Thoracic aorta (tissue), 2 donors: ENCODE measurements around the gene SURF4. TPM values are rescaled to one million over a fixed set of nuclear protein-coding genes. Genes with fewer than 3 reads are reported as not detected.
A peak's percentile ranks its signal among the peaks of the same experiment; 100 is the strongest.

Source experiments
- ATAC-seq: fragments of 150-250 bp; one replicate; pipeline ENCODE4 v1.8.0; 2017; ENCODE audit warnings: low read depth; ENCODE audit not compliant: insufficient number of reproducible peaks, low FRiP score
- DNase-seq: peaks from one replicate; pipeline ENCODE4 v3.0.0-alpha.2; 2020; ENCODE audit warnings: low spot score
- H3K27ac ChIP-seq, 2 donors: fragments of 200-600 bp; sonication (generic); 1 replicate in 1 of 2; 2 replicates in 1 of 2; pipeline ENCODE4 v1.5.1; 2016; ENCODE audit warnings: mild to moderate bottlenecking in 2 of 2, moderate library complexity in 2 of 2
- H3K27me3 ChIP-seq: fragments of 200-600 bp; sonication (generic); replicated peaks from 2 replicates; pipeline ENCODE4 v1.6.0; 2016; ENCODE audit warnings: mild to moderate bottlenecking; ENCODE audit not compliant: insufficient read depth
- H3K36me3 ChIP-seq: fragments of 200-600 bp; sonication (generic); one replicate; pipeline ENCODE4 v1.5.1; 2016
- H3K4me1 ChIP-seq, 2 donors: fragments of 200-600 bp; sonication (generic); 1 replicate in 1 of 2; 2 replicates in 1 of 2; pipeline versions ENCODE4 v1.5.1 to v1.6.0; 2016; ENCODE audit warnings: low read depth in 2 of 2, mild to moderate bottlenecking in 1 of 2; ENCODE audit not compliant: control insufficient read depth in 1 of 2
- H3K4me3 ChIP-seq: fragments of 200-600 bp; sonication (generic); 2 replicates; pipeline ENCODE4 v1.5.1; 2016; ENCODE audit warnings: mild to moderate bottlenecking
- H3K9me3 ChIP-seq: fragments of 200-600 bp; sonication (generic); 2 replicates; pipeline ENCODE4 v1.5.1; 2016
- total RNA-seq, 2 donors: library from RNA; depleted of rRNA; stranded (reverse); fragments of >200 nt; gene quantifications; one replicate each; pipeline versions ENCODE4 v1.1.0 to v1.2.3, GENCODE V29; 2016
- TF ChIP-seq, protein P1 (sequence below): fragments of 200-600 bp; sonication (generic); IDR thresholded peaks from one replicate; pipeline ENCODE4 v1.5.1; 2019; ENCODE audit warnings: antibody characterized with exemption

The SURF4 gene
- total RNA-seq, 2 donors from 2014 or later = 152 to 154 TPM

DNA sequence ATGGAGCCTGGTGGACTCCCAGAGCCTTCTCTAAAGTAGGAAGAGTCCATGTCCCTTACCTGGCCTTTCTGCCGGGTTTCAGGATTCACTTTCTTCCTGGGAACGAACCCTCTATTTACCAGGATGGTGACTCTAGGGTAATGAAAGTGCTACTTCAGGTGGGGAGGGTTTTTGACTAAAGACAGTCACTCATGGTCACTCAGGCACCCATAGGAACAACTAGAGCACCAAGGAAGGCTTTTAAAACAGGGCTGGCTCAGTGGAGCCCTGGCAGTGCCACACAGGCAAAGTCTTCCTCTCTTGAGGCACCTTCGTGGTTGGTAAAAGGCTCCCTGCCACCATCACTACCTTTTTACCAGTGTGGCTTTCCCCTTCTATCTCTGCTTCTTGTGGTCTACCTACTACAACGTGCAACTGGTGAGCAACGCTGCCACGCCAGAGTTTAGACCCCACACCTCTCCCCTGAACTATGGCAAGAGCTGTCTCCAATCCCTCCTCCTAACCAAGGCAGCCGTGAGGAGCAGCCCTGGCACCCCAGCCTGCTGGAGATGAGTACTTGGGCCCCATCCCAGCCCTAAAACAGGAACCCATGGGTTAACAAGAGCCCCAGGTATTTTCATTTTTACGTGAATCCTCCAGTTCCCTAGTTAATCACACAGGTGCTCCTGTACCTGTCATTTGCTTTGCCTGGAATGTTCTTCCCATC, 23.1 kb downstream of the SURF4 start:
- Histone ChIP-seq H3K9me3 (no peaks in the 10 kb centered on the region), H3K4me1 (peaks cover 21 to 43% of the 10 kb centered on the region in 2 donors), H3K27me3 (no peaks in the 10 kb centered on the region), H3K27ac (no peak overlapping the region), H3K4me3 (no peak overlapping the region), H3K36me3 (peaks cover 36% of the 10 kb centered on the region)
- no peak for DNase-seq
- ATAC-seq = no peak
- TF ChIP-seq, protein P1, sequence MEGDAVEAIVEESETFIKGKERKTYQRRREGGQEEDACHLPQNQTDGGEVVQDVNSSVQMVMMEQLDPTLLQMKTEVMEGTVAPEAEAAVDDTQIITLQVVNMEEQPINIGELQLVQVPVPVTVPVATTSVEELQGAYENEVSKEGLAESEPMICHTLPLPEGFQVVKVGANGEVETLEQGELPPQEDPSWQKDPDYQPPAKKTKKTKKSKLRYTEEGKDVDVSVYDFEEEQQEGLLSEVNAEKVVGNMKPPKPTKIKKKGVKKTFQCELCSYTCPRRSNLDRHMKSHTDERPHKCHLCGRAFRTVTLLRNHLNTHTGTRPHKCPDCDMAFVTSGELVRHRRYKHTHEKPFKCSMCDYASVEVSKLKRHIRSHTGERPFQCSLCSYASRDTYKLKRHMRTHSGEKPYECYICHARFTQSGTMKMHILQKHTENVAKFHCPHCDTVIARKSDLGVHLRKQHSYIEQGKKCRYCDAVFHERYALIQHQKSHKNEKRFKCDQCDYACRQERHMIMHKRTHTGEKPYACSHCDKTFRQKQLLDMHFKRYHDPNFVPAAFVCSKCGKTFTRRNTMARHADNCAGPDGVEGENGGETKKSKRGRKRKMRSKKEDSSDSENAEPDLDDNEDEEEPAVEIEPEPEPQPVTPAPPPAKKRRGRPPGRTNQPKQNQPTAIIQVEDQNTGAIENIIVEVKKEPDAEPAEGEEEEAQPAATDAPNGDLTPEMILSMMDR = no peak

DNA sequence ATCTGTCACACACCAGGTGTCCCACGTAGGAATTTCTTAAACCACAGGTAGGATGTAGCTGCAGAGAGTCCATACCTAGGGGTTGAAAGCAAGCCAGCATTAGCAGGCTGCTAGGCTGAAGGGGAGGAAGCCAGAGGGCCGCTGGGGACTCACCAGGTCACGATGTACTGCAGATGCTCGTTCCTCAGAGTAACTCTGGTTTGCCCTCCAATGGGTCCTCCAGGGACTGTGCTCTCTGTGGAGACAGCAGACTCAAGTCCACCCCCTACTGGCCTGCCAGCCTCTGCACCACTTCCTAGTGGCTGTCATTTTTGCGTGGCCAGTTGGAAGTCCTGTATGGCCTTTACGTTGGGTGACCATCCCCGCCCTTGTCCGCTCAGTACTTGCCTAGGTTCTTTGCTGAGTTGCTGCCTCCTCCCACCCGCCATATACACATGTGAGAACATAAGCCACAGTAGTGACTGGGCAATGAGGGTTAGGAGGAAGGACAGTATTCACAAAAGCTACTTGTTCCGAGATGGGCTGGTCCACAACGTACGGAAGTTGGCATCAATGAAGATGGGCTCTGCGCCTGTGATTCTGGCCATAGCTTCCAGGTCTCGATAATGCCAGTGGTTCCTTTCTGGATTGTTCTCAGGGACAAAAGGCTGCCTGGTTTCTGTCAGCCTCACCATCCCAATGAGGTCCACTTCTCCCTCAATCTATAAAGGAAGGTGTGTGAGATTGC, 23.8 kb downstream of the SURF4 start:
- Histone ChIP-seq H3K36me3 (peaks cover 36% of the 10 kb centered on the region), H3K27ac (no peak overlapping the region), H3K4me1 (peaks cover 19 to 38% of the 10 kb centered on the region in 2 donors), H3K9me3 (no peaks in the 10 kb centered on the region), H3K27me3 (no peaks in the 10 kb centered on the region), H3K4me3 (no peak overlapping the region)
- TF ChIP-seq, protein P1 = peak; percentile 15
- ATAC-seq = no peak
- DNase-seq = no peak

DNA sequence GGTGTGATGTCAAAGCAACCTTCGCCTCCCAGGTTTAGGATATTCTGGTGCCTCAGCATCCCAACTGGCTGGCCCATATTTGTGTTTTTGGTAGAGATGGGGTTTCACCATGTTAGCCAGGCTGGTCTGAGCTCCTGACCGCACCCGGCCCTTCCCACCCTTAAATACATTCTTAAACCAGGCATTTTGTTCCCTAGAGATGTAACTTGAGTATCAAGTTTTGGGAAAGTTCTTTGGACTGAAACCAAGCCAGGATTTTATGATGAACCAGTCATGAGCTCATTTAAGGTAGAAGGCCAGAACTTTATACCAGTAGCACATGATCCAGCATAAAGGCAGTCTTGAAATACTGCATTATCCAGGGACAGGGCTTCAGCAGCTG, 24.3 kb downstream of the SURF4 start:
- DNase-seq (no peak), ATAC-seq (no peak)
- no peaks in the 10 kb centered on the region for H3K27me3 ChIP-seq
- no peak overlapping the region for H3K27ac ChIP-seq
- TF ChIP-seq, protein P1 = no peak
- no peaks in the 10 kb centered on the region for H3K9me3 ChIP-seq
- peaks cover 36% of the 10 kb centered on the region for H3K36me3 ChIP-seq
- peaks cover 19 to 40% of the 10 kb centered on the region in 2 donors for H3K4me1 ChIP-seq
- no peak overlapping the region for H3K4me3 ChIP-seq

DNA sequence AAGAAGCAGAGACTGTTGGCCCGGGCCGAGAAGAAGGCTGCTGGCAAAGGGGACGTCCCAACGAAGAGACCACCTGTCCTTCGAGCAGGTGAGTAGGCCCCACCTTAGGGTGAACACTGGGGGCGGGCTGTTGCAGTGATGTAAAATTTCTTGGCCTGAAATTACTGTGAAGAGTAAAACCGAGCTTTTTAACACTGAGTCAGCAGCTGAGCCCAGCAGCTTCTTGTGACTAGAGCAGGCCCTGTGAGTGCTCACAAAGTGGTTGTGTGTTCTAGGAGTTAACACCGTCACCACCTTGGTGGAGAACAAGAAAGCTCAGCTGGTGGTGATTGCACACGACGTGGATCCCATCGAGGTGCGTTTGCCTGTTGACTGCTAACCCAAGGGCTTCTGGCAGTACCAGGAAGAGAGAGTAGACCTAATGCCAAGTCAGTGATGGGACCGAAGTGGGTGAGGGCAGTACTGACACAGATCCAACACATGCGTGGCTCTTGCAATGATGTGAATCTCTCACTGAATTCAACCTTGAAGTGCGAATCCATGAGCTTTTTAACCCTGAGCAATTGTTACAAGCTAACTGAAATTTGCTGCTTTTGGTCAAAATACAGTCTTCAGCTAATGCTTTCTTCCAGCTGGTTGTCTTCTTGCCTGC, 25.8 kb downstream of the SURF4 start:
- H3K4me1 ChIP-seq = peaks cover 18 to 39% of the 10 kb centered on the region in 2 donors
- DNase-seq (no peak), ATAC-seq (no peak)
- no peak overlapping the region for H3K27ac ChIP-seq
- no peaks in the 10 kb centered on the region for H3K9me3 ChIP-seq
- no peak overlapping the region for H3K4me3 ChIP-seq
- TF ChIP-seq, protein P1 = no peak
- H3K27me3 ChIP-seq = no peaks in the 10 kb centered on the region
- peaks cover 43% of the 10 kb centered on the region for H3K36me3 ChIP-seq
